HL-60/S4 (cell line): ENCODE data around the gene SRGAP3.

Source experiments
- in situ Hi-C: fragments of 300-500 bp; cut with MboI; formaldehyde crosslinking; loops from 2 replicates; pipeline ENCODE4 v1.14.3; 2022; ENCODE audit warnings: low sequenced_read_pairs

SRGAP3 gene

GRCh38 chr3:9204253-9204992 lies 45.0 kb downstream of the SRGAP3 start:
- in situ Hi-C loops = no loop called here

GRCh38 chr3:9203317-9203716 lies 46.1 kb downstream of the SRGAP3 start:
- in situ Hi-C loops = no loop called here

GRCh38 chr3:9202546-9202945 lies 46.9 kb downstream of the SRGAP3 start:
- in situ Hi-C loops = no loop called here

- in situ Hi-C loops = no loop called here
These were observed 47.5 kb downstream of the SRGAP3 start for GRCh38 chr3:9201955-9202354.

GRCh38 chr3:9201266-9201665 lies 48.2 kb downstream of the SRGAP3 start:
- in situ Hi-C loops = no loop called here

GRCh38 chr3:9199775-9200174 lies 49.7 kb downstream of the SRGAP3 start:
- in situ Hi-C loops = no loop called here

GRCh38 chr3:9198899-9199335 lies 50.5 kb downstream of the SRGAP3 start:
- in situ Hi-C loops = no loop called here

GRCh38 chr3:9198261-9198660 lies 51.2 kb downstream of the SRGAP3 start:
- in situ Hi-C loops = no loop called here

GRCh38 chr3:9196020-9196419 lies 53.4 kb downstream of the SRGAP3 start:
- in situ Hi-C loops = no loop called here

- in situ Hi-C loops = no loop called here
These were observed 54.1 kb downstream of the SRGAP3 start for GRCh38 chr3:9195390-9195789.

GRCh38 chr3:9194509-9195184 lies 54.8 kb downstream of the SRGAP3 start:
- in situ Hi-C loops = no loop called here

- in situ Hi-C loops = no loop called here
These were observed 55.7 kb downstream of the SRGAP3 start for GRCh38 chr3:9193633-9194195.

- in situ Hi-C loops = no loop called here
These were observed 56.2 kb downstream of the SRGAP3 start for GRCh38 chr3:9193211-9193610.

- in situ Hi-C loops = no loop called here
These were observed 57.0 kb downstream of the SRGAP3 start for GRCh38 chr3:9192248-9193025.

GRCh38 chr3:9190276-9190675 lies 59.2 kb downstream of the SRGAP3 start:
- in situ Hi-C loops = no loop called here

- in situ Hi-C loops = no loop called here
These were observed 60.9 kb downstream of the SRGAP3 start for GRCh38 chr3:9188583-9188982.

- in situ Hi-C loops = no loop called here
These were observed 63.7 kb downstream of the SRGAP3 start for GRCh38 chr3:9185701-9186100.

GRCh38 chr3:9185046-9185445 lies 64.4 kb downstream of the SRGAP3 start:
- in situ Hi-C loops = no loop called here

- in situ Hi-C loops = no loop called here
These were observed 65.0 kb downstream of the SRGAP3 start for GRCh38 chr3:9184461-9184835.

- in situ Hi-C loops = no loop called here
These were observed 65.5 kb downstream of the SRGAP3 start for GRCh38 chr3:9183811-9184460.

GRCh38 chr3:9183011-9183410 lies 66.4 kb downstream of the SRGAP3 start:
- in situ Hi-C loops = no loop called here
